Metanephros (tissue), 1 donor: Measurements from ENCODE around the gene SNUPN. TPM values are rescaled to one million over a fixed set of nuclear protein-coding genes. Genes with fewer than 3 reads are reported as not detected.

ENCODE experiments used
- total RNA-seq: library from RNA; depleted of rRNA; stranded (reverse); fragments of >200 nt; gene quantifications from one replicate; pipeline ENCODE4 v1.2.3, GENCODE V29; 2014

Gene SNUPN
- 25.7 TPM for total RNA-seq

DNA sequence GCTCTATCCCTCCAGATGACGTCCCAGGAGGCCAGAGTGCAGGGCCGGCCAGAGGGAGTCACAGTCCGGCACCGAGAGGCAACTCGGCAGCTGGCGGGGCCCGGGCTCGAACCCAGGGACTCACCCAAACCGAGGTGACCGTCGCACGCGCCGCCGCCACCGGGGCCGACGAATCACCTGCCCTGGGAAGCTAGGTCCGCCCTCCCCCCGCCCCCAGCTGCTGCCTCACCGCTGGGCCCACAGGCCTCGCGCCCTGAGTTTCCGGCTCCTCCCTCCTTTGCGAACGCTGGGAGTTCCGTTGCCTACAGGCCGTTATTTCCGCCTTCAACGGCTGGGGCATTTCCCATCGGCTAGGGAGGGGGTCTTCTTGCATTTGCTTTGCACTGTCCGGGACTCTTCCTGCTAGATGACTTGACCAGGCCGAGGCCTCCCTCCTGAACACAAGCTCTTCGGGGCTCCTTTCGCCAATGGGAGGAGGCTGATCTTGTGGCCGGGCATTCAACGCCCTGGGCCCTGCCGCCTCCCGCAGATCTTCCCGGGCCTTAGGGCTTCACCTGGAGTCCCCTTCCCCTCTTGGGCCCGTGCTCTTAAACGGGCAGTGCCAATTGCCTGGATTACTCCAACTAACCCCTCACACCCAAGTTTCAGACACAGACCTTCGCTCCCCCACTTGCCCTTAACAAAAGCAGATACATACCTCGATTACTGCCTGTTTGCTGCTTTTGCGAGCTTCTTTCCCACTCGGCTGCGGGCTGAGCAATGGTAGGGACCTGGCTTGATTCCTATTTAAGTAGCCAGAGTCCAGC, at the start of gene SNUPN:
Gene SNUPN (minus strand): TSS at position 184 of the 806 bp plus-strand sequence. CDS start 4,674 bp downstream, outside the sequence.

DNA sequence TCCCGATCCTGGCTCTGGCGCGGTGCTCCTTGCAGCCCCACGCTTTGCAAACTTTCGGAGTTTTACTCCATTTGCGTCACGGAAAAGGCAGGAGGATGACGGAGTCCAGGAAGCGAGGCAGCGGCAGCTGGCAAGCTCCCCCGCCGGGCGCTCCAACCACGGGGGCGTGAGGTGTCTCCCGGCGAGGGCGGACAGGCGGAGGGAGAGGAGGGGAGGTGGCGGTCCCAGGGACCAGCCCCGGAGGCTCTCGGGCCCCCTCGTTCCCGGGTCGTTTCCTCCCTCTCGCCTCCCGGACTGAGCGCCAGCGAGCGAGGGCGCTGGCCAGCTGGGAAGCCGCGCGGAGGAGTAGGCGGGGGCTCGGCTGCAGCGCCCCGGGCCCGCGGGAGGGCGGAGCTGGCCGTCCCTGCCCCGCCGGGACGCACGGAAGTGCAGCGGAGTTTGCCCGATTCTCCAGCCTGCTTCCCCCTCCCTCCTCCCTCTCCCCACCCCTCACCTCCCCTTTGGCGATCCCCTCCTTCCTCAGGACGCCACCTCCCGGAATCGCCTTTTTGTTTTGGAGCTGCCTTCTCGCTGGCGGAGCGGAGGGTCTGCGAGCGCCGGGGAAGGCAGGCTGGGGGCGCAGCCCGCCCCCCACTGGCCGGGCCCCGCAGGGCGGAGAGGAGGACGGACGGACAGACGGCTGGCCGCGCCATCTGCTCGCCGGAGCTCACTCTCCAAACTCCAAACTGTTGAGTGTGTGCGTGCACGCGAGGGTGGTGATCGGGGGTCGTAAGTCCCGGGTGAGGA, 22.0 kb upstream of the SNUPN start, which contains the start of gene SNX33:
Gene SNX33 (plus strand): TSS at position 543 of the 786 bp plus-strand sequence. CDS start 1,191 bp downstream, outside the sequence.

DNA sequence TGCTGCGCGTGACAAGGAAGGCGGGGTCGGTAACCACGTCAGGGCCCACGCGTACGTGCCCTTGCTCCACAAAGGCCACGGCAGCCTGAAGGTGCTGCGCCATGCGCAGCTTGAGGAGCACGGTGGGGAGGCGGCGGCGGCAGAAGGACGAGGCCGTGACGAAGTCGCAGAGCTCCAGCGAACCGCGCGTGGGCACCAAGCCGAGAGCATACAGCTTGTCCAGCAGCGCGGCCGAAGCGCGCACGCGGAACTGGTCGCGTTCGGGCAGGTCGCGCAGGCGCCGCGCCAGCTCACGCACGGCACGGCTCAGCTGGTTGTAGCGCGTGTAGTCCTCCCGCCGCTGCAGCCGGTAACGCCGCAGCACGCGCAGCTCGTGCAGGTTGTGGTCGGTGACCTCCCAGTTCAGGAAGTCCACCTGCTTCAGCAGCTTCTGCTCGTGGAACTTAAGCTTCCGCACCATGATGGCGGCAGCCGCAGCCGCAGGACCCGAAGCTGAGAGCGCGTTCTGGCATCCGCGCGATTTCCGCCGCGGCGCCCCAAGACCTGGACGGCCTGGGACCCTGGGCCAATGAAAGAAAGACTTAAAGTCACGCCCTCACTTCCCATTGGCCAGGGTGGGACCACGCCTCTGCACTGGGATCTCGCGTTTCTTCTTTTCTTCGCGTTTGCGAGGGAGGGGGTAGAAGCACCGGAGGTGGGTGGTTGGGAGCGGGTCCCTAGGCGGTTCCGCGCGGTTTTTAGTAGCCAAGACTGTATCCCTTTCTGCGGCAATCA, 14.4 kb upstream of the SNUPN start, which contains the start of gene IMP3:
Gene IMP3 (minus strand): TSS at position 516 of the 774 bp plus-strand sequence. CDS start 56 bp downstream, at position 460.

DNA sequence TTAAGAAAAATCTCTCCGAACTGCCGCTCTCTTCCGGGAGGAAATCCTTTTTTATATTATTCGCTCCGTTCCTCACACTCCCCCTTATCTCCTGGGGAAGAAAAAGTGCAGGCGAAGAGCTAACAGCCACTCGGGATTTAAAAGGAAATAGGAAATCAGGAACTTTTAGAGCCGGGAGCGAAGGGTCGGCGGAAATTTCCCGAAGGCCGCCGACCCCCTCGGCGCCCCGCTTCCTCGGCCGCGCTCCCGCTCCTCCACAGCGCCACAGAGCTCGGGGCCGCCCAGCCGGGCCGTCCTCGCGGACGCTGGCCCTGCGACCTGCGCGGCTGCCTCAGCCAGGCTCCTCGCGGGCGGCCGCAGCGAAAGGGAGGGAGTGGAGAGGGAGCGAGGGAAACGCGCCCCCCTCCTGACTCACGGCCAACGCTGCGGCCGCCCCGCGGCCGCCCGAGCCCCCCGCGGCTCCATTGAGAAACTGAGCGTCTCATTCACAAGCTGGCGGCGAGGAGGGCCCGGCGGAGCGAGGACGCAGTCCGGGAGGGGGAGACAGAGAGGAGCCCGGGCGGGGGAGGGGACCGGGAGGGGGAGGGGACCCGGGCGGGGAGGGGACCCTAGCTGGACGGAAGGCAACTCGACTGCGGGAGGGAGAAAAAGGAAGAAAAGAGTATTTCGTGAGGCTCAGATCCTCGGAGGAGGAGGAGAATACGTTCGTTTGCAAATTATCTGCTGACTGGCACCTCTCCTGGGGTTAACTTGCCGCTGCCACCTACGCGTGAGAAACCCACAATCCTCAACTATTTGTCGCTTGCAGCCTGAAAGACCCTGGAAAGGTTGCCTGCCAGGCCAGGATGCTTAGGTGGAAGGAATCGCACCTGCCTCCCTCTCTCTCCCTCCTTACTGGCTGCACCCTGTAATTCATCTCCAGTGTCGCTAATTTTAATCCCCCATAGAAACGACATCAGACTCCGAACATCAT, 46.3 kb downstream of the SNUPN start, which contains the start of gene PTPN9:
Gene PTPN9 (minus strand): TSS at position 368 of the 973 bp plus-strand sequence. CDS start 539 bp downstream, outside the sequence.

Other genes starting within 250 kb of the SNUPN start
- 59.6 TPM for gene SIN3A, start 174.0 kb downstream of the SNUPN start, total RNA-seq
- gene PTPN9, start 46.4 kb downstream of the SNUPN start, total RNA-seq, result 24.5 TPM
- 68.1 TPM for gene IMP3, start 14.5 kb upstream of the SNUPN start, total RNA-seq
- gene SNX33, start 22.2 kb upstream of the SNUPN start, total RNA-seq, result 12.4 TPM
- 45.7 TPM for gene CSPG4, start 87.1 kb upstream of the SNUPN start, total RNA-seq
- gene UBE2Q2, start 217.7 kb upstream of the SNUPN start, total RNA-seq, result 30.6 TPM